GM19035 (cell line): ENCODE measurements around the gene NDUFS2.

Experiments used
- ATAC-seq: cut with Tn5 transposase; IDR thresholded peaks from one replicate; pipeline ENCODE4 v1.9.1; 2021; ENCODE audit not compliant: unreplicated experiment

NDUFS2 gene

GRCh38 chr1:161201836-161202712 is at the start of gene NDUFS2:
Gene NDUFS2 (plus strand): TSS chr1:161202367. CDS start chr1:161202386, 19 bp downstream.
- ATAC-seq, result peak; percentile 97

GRCh38 chr1:161153176-161153575 is 49.0 kb upstream of the NDUFS2 start:
- peak; percentile 15 for ATAC-seq

- ATAC-seq, result peak; percentile 88
Observed at GRCh38 chr1:161153682-161154337, 48.4 kb upstream of the NDUFS2 start, which contains the start of gene UFC1. Gene UFC1 (plus strand): TSS chr1:161153978. CDS start chr1:161153998, 20 bp downstream.

GRCh38 chr1:161157867-161158266 is 44.3 kb upstream of the NDUFS2 start:
- no peak for ATAC-seq

- ATAC-seq, result no peak
Observed at GRCh38 chr1:161158316-161159010, 43.7 kb upstream of the NDUFS2 start.

GRCh38 chr1:161159087-161159912 is 42.9 kb upstream of the NDUFS2 start, which contains the start of gene USP21:
Gene USP21 (plus strand): TSS chr1:161159500. CDS start chr1:161160641, 1,141 bp downstream.
- peak; percentile 85 for ATAC-seq

GRCh38 chr1:161159913-161160243 is 42.3 kb upstream of the NDUFS2 start:
- no peak for ATAC-seq

GRCh38 chr1:161160671-161161145 is 41.5 kb upstream of the NDUFS2 start:
- ATAC-seq, result no peak

GRCh38 chr1:161161652-161162051 is 40.5 kb upstream of the NDUFS2 start:
- ATAC-seq, result no peak

GRCh38 chr1:161162052-161162451 is 40.1 kb upstream of the NDUFS2 start:
- ATAC-seq, result no peak

GRCh38 chr1:161162806-161163205 is 39.4 kb upstream of the NDUFS2 start:
- ATAC-seq, result no peak

- ATAC-seq, result no peak
Observed at GRCh38 chr1:161163793-161164192, 38.4 kb upstream of the NDUFS2 start.

GRCh38 chr1:161164901-161165610 is 37.1 kb upstream of the NDUFS2 start:
- no peak for ATAC-seq

GRCh38 chr1:161165742-161166668 is 36.2 kb upstream of the NDUFS2 start, which contains the start of gene PPOX:
Gene PPOX (plus strand): TSS chr1:161166426. CDS start chr1:161166848, 422 bp downstream.
- ATAC-seq, result peak; percentile 96

- ATAC-seq, result peak; percentile 8
Observed at GRCh38 chr1:161166669-161167548, 35.3 kb upstream of the NDUFS2 start.

GRCh38 chr1:161168906-161169305 is 33.3 kb upstream of the NDUFS2 start:
- ATAC-seq, result no peak

- ATAC-seq, result no peak
Observed at GRCh38 chr1:161171191-161171590, 31.0 kb upstream of the NDUFS2 start.

GRCh38 chr1:161171696-161172095 is 30.5 kb upstream of the NDUFS2 start:
- ATAC-seq, result no peak
